Measurements from ENCODE around the gene MYO9A. TPM values are rescaled to one million over a fixed set of nuclear protein-coding genes. Genes with fewer than 3 reads are reported as not detected.

Gene MYO9A
- total RNA-seq, 1 experiment from 2014 or later = 23.0 TPM

GRCh38 chr15:71810256-71811035, 307.5 kb downstream of the MYO9A start, which contains the start of gene NR2E3:
TSS of gene NR2E3 (plus strand) at chr15:71810554. CDS start at chr15:71810744, 190 bp downstream.
- Histone ChIP-seq H3K79me2 (ENCODE audit: insufficient read depth, low read length) (no peaks in the 10 kb centered on the region), H3K27ac (ENCODE audit: low read depth, low read length) (no peak within 1 kb of the TSS), H3K27me3 (ENCODE audit: insufficient read depth, low read length) (no peaks in the 10 kb centered on the region), H3K4me3 (replicated peaks in 1 of 2; ENCODE audit: low read depth in 1 of 2, low read length in 2 of 2) (no peak within 1 kb of the TSS), H3K36me3 (ENCODE audit: control insufficient read depth in 1 of 2, insufficient read depth in 2 of 2, low read length in 2 of 2) (no peaks in the 10 kb centered on the region), H2AFZ (ENCODE audit: low read depth, low read length, poor library complexity, severe bottlenecking) (no peak within 1 kb of the TSS), H3K4me2 (ENCODE audit: low read length) (no peak within 1 kb of the TSS), H3K9ac (ENCODE audit: low read length) (no peak within 1 kb of the TSS), H4K20me1 (ENCODE audit: insufficient read depth) (no peaks in the 10 kb centered on the region), H3K9me3 (ENCODE audit: control insufficient read depth in 1 of 2, insufficient read depth in 1 of 2, low read depth in 1 of 2, low read length in 2 of 2) (no peaks in the 10 kb centered on the region), H3K4me1 (ENCODE audit: control insufficient read depth in 1 of 2, insufficient read depth in 2 of 2, low read length in 2 of 2) (peaks cover 4 to 6% of the 10 kb centered on the region in 2 experiments; a peak in 3 of 4 replicates), H3K9me2 (ENCODE audit: insufficient read depth) (no peaks in the 10 kb centered on the region)
- intact Hi-C loops (cut with micrococcal nuclease) = no loop called here
- ATAC-seq (peak; percentile 43; the same call in 1 of the 2 replicates), DNase-seq (ENCODE audit: low read depth, low spot score) (no peak)
- ChIA-PET RAD21 (ENCODE audit: low non-redundant PET in 1 of 2, low total read pairs in 2 of 2, uncharacterized antibody in 2 of 2, unreplicated experiment in 2 of 2) (no interaction called here), CTCF (no interaction called here), POLR2A (no interaction called here)
- BruUV-seq (replicated peaks) = no TSS peak
- no peak for TF ChIP-seq EGR1 (IDR thresholded peaks at IDR 0.05; ENCODE audit: low read depth)
- TF ChIP-seq CBX3 (IDR thresholded peaks at IDR 0.05; ENCODE audit: low read depth) = no peak
- no peak for TF ChIP-seq ZBTB33 (IDR thresholded peaks at IDR 0.05; ENCODE audit: extremely low read depth, insufficient replicate concordance, low read length)
- no peak for TF ChIP-seq ELF1 (IDR thresholded peaks at IDR 0.05; ENCODE audit: borderline replicate concordance, low read depth)
- TF ChIP-seq ZFX (IDR thresholded peaks at IDR 0.05) = no peak
- TF ChIP-seq POLR2A (IDR thresholded peaks at IDR 0.05; ENCODE audit: borderline replicate concordance, extremely low read depth, insufficient read depth, insufficient read length) = no peak
- no peak for TF ChIP-seq SIN3A (IDR thresholded peaks at IDR 0.05; ENCODE audit: low read depth)
- no peak for TF ChIP-seq REST (IDR thresholded peaks at IDR 0.05; ENCODE audit: low read depth)
- TF ChIP-seq TCF7L2 (IDR thresholded peaks at IDR 0.05; ENCODE audit: borderline replicate concordance, extremely low read depth, insufficient read depth, insufficient read length) = no peak
- TF ChIP-seq SP1 (IDR thresholded peaks at IDR 0.05; ENCODE audit: low read depth) = no peak
- no peak for TF ChIP-seq MAX (IDR thresholded peaks at IDR 0.05)
- TF ChIP-seq CEBPB (IDR thresholded peaks at IDR 0.05; ENCODE audit: low read depth) = no peak
- TF ChIP-seq RAD21 (IDR thresholded peaks at IDR 0.05; ENCODE audit: low read depth) = no peak
- TF ChIP-seq ZNF274 (IDR thresholded peaks at IDR 0.05; ENCODE audit: low read depth, low read length) = no peak
- no peak for TF ChIP-seq FOSL1 (IDR thresholded peaks at IDR 0.05; ENCODE audit: low read depth)
- TF ChIP-seq JUND (IDR thresholded peaks at IDR 0.05) = no peak
- no peak for TF ChIP-seq YY1 (IDR thresholded peaks at IDR 0.05; ENCODE audit: extremely low read depth, insufficient replicate concordance, low read depth, low read length)
